GM23338 (cell line): ENCODE measurements around the gene GRID1. TPM values are rescaled to one million over a fixed set of nuclear protein-coding genes. Genes with fewer than 3 reads are reported as not detected.

Source experiments
- ATAC-seq: fragments of 200-7000 bp; cut with Tn5 transposase; 3 replicates; pipeline ENCODE4 v1.9.1; 2020
- DNase-seq: peaks from one replicate; pipeline ENCODE4 v3.0.0-alpha.2; 2015; ENCODE audit warnings: low spot score
- H2AFZ ChIP-seq: fragments of 200-600 bp; sonication (generic); 2 replicates; pipeline ENCODE4 v1.8.0; 2016; ENCODE audit warnings: antibody characterized with exemption, mild to moderate bottlenecking, moderate library complexity
- H3F3A ChIP-seq: fragments of 200-600 bp; sonication (generic); replicated peaks from 2 replicates; pipeline ENCODE4 v1.8.0; 2017; ENCODE audit warnings: antibody characterized with exemption, mixed run types, low read depth
- H3K27ac ChIP-seq: fragments of 200-600 bp; sonication (generic); 2 replicates; pipeline ENCODE4 v1.6.1; 2016; ENCODE audit warnings: low read depth
- H3K27me3 ChIP-seq: fragments of 200-600 bp; sonication (generic); 2 replicates; pipeline ENCODE4 v1.8.0; 2016; ENCODE audit warnings: mild to moderate bottlenecking, mixed run types, moderate library complexity; ENCODE audit not compliant: insufficient read depth
- H3K36me3 ChIP-seq: fragments of 200-600 bp; sonication (generic); 2 replicates; pipeline ENCODE4 v1.8.0; 2016; ENCODE audit warnings: mild to moderate bottlenecking; ENCODE audit not compliant: insufficient read depth
- H3K4me1 ChIP-seq: fragments of 200-600 bp; sonication (generic); 2 replicates; pipeline ENCODE4 v1.8.0; 2016; ENCODE audit warnings: mild to moderate bottlenecking, moderate library complexity; ENCODE audit not compliant: insufficient read depth
- H3K4me2 ChIP-seq: fragments of 200-600 bp; sonication (generic); 2 replicates; pipeline ENCODE4 v1.7.1; 2017; ENCODE audit warnings: mixed run types
- H3K4me3 ChIP-seq: fragments of 200-600 bp; sonication (generic); 2 replicates; pipeline ENCODE4 v1.6.1; 2016; ENCODE audit warnings: mixed run types
- H3K79me2 ChIP-seq: fragments of 200-600 bp; sonication (generic); replicated peaks from 2 replicates; pipeline ENCODE4 v1.8.0; 2017; ENCODE audit warnings: mild to moderate bottlenecking; ENCODE audit not compliant: insufficient read depth
- H3K9me2 ChIP-seq: fragments of 200-600 bp; sonication (generic); 2 replicates; pipeline ENCODE4 v1.8.0; 2017; ENCODE audit not compliant: insufficient read depth
- H4K20me1 ChIP-seq: fragments of 200-600 bp; sonication (generic); replicated peaks from 2 replicates; pipeline ENCODE4 v1.8.0; 2017; ENCODE audit warnings: mild to moderate bottlenecking; ENCODE audit not compliant: insufficient read depth
- H3K27ac Mint-ChIP-seq: 2 replicates; pipeline ENCODE4 v1.8.0; 2020; ENCODE audit warnings: inconsistent platforms, mild to moderate bottlenecking, moderate library complexity, mixed read lengths
- H3K27me3 Mint-ChIP-seq: 3 replicates; pipeline ENCODE4 v1.8.0; 2022; ENCODE audit warnings: low read depth, mild to moderate bottlenecking, moderate library complexity, mixed read lengths, inconsistent platforms; ENCODE audit not compliant: insufficient read depth, poor library complexity
- H3K36me3 Mint-ChIP-seq: 3 replicates; pipeline ENCODE4 v1.8.0; 2021; ENCODE audit warnings: low read depth, mild to moderate bottlenecking, inconsistent platforms, moderate library complexity, mixed read lengths
- H3K4me1 Mint-ChIP-seq: 3 replicates; pipeline ENCODE4 v1.8.0; 2020; ENCODE audit warnings: mild to moderate bottlenecking, inconsistent platforms, mixed read lengths
- H3K4me3 Mint-ChIP-seq: 3 replicates; pipeline ENCODE4 v1.8.0; 2021; ENCODE audit warnings: moderate library complexity, mild to moderate bottlenecking, inconsistent platforms, mixed read lengths
- H3K9me3 Mint-ChIP-seq: 3 replicates; pipeline ENCODE4 v1.8.0; 2020; ENCODE audit warnings: moderate library complexity, mild to moderate bottlenecking, inconsistent platforms, mixed read lengths
- CREB1 ChIP-seq: fragments of 250-450 bp; sonication (Bioruptor Pico); IDR thresholded peaks from 2 replicates; pipeline ENCODE4 v1.5.0; 2020; ENCODE audit warnings: low read depth, mild to moderate bottlenecking, moderate library complexity
- CTCF ChIP-seq, 2 experiments: fragments of 200-600 bp in 1 of 2; sonication (generic) in 1 of 2; conservative IDR thresholded peaks; 2 replicates each; pipeline versions ENCODE4 v1.5.1 to v1.6.1; 2016 to 2017; ENCODE audit warnings: antibody characterized with exemption in 2 of 2, low read depth in 2 of 2, mild to moderate bottlenecking in 2 of 2, moderate library complexity in 1 of 2
- EZH2 ChIP-seq: fragments of 200-600 bp; sonication (generic); IDR thresholded peaks from one replicate; pipeline ENCODE4 v1.8.0; 2017; ENCODE audit warnings: antibody characterized with exemption, mild to moderate bottlenecking, low read depth; ENCODE audit not compliant: unreplicated experiment
- EZH2phosphoT487 ChIP-seq: fragments of 200-600 bp; sonication (generic); IDR thresholded peaks from one replicate; pipeline ENCODE4 v1.8.1; 2018; ENCODE audit warnings: antibody characterized with exemption; ENCODE audit not compliant: unreplicated experiment
- JUNB ChIP-seq: IDR thresholded peaks from one replicate; pipeline ENCODE4 v1.6.1; 2016; ENCODE audit warnings: antibody characterized with exemption; ENCODE audit not compliant: unreplicated experiment
- NANOG ChIP-seq: IDR thresholded peaks from 2 replicates; pipeline ENCODE4 v1.6.1; 2016; ENCODE audit warnings: antibody characterized with exemption, borderline replicate concordance
- POLR2AphosphoS5 ChIP-seq: IDR thresholded peaks from 2 replicates; pipeline ENCODE4 v1.6.1; 2016; ENCODE audit warnings: antibody characterized with exemption, low read depth
- REST ChIP-seq: IDR thresholded peaks from one replicate; pipeline ENCODE4 v1.6.1; 2018; ENCODE audit warnings: antibody characterized with exemption; ENCODE audit not compliant: unreplicated experiment
- STAT1 ChIP-seq: IDR thresholded peaks from one replicate; pipeline ENCODE4 v1.6.1; 2016; ENCODE audit warnings: antibody characterized with exemption; ENCODE audit not compliant: unreplicated experiment
- ZNF114 ChIP-seq: fragments of 250-450 bp; sonication (Bioruptor Pico); IDR thresholded peaks from 2 replicates; pipeline ENCODE4 v1.5.0; 2020; ENCODE audit warnings: mild to moderate bottlenecking, moderate library complexity
- ZNF331 ChIP-seq: fragments of 250-450 bp; sonication (Bioruptor Pico); IDR thresholded peaks from 2 replicates; pipeline ENCODE4 v1.5.0; 2020; ENCODE audit warnings: low read depth, mild to moderate bottlenecking, moderate library complexity
- polyA plus RNA-seq: library from polyadenylated mRNA; unstranded; fragments of >200 nt; fragmentation: Nextera tagmentation; extraction: Ambion mirVana; gene quantifications from 2 replicates; pipeline ENCODE4 v1.2.1, GENCODE V29; 2016
- total RNA-seq: library from RNA; depleted of rRNA; stranded (reverse); fragments of >200 nt; shearing (Covaris generic); gene quantifications from 2 replicates; pipeline ENCODE4 v1.2.3, GENCODE V29; 2014
- TF ChIP-seq, protein P1 (sequence below): IDR thresholded peaks from 2 replicates; pipeline ENCODE4 v1.6.1; 2016; ENCODE audit warnings: antibody characterized with exemption
- TF ChIP-seq, protein P2 (sequence below): fragments of 250-450 bp; sonication (Bioruptor Pico); IDR thresholded peaks from 2 replicates; pipeline ENCODE4 v1.5.0; 2020; ENCODE audit warnings: mild to moderate bottlenecking, moderate library complexity

Gene GRID1
- total and polyA plus RNA-seq, 2 experiments from 2014 or later: 0.14 to 0.15 TPM

DNA sequence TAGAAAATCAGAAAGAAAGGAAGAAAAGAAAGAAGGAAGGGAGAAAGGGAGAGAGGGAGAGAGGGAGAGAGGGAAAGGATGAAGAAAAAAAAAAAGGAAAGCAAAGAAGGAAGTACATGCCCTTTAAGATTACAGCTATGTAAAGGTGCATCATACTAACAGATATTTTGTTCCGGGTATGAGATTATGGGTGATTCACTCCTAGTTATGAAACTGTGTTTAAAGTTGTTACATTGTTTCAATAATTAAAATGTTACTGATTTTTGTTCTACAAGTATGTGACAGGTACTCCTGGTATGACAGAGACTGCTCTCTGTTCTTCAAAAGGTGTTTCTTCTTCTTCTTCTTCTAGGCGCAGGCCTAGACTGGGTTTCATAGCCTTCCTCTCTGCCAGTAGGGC lies 808.9 kb downstream of the GRID1 start:
- H3K4me1 Mint-ChIP-seq: no peaks in the 10 kb centered on the region
- no peaks in the 10 kb centered on the region for H4K20me1 ChIP-seq
- H3K27me3 Mint-ChIP-seq: no peaks in the 10 kb centered on the region
- no peak overlapping the region for H2AFZ ChIP-seq
- H3K9me2 ChIP-seq: no peaks in the 10 kb centered on the region
- H3K36me3 ChIP-seq: no peaks in the 10 kb centered on the region
- ATAC-seq (no peak), DNase-seq (no peak)
- no peaks in the 10 kb centered on the region for H3K79me2 ChIP-seq
- no peak overlapping the region for H3K27ac Mint-ChIP-seq
- TF ChIP-seq NANOG (no peak), POLR2AphosphoS5 (no peak), JUNB (no peak), ZNF331 (CRISPR knock-in tag) (no peak), REST (no peak), CTCF (conservative IDR thresholded peaks at IDR 0.05; ENCODE audit: low read depth in 2 of 2) (no peak), ZNF114 (CRISPR knock-in tag) (no peak), EZH2 (no peak), EZH2phosphoT487 (no peak), STAT1 (no peak), CREB1 (CRISPR knock-in tag) (no peak)
- TF ChIP-seq, protein P1, sequence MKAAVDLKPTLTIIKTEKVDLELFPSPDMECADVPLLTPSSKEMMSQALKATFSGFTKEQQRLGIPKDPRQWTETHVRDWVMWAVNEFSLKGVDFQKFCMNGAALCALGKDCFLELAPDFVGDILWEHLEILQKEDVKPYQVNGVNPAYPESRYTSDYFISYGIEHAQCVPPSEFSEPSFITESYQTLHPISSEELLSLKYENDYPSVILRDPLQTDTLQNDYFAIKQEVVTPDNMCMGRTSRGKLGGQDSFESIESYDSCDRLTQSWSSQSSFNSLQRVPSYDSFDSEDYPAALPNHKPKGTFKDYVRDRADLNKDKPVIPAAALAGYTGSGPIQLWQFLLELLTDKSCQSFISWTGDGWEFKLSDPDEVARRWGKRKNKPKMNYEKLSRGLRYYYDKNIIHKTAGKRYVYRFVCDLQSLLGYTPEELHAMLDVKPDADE: no peak
- TF ChIP-seq, protein P2, sequence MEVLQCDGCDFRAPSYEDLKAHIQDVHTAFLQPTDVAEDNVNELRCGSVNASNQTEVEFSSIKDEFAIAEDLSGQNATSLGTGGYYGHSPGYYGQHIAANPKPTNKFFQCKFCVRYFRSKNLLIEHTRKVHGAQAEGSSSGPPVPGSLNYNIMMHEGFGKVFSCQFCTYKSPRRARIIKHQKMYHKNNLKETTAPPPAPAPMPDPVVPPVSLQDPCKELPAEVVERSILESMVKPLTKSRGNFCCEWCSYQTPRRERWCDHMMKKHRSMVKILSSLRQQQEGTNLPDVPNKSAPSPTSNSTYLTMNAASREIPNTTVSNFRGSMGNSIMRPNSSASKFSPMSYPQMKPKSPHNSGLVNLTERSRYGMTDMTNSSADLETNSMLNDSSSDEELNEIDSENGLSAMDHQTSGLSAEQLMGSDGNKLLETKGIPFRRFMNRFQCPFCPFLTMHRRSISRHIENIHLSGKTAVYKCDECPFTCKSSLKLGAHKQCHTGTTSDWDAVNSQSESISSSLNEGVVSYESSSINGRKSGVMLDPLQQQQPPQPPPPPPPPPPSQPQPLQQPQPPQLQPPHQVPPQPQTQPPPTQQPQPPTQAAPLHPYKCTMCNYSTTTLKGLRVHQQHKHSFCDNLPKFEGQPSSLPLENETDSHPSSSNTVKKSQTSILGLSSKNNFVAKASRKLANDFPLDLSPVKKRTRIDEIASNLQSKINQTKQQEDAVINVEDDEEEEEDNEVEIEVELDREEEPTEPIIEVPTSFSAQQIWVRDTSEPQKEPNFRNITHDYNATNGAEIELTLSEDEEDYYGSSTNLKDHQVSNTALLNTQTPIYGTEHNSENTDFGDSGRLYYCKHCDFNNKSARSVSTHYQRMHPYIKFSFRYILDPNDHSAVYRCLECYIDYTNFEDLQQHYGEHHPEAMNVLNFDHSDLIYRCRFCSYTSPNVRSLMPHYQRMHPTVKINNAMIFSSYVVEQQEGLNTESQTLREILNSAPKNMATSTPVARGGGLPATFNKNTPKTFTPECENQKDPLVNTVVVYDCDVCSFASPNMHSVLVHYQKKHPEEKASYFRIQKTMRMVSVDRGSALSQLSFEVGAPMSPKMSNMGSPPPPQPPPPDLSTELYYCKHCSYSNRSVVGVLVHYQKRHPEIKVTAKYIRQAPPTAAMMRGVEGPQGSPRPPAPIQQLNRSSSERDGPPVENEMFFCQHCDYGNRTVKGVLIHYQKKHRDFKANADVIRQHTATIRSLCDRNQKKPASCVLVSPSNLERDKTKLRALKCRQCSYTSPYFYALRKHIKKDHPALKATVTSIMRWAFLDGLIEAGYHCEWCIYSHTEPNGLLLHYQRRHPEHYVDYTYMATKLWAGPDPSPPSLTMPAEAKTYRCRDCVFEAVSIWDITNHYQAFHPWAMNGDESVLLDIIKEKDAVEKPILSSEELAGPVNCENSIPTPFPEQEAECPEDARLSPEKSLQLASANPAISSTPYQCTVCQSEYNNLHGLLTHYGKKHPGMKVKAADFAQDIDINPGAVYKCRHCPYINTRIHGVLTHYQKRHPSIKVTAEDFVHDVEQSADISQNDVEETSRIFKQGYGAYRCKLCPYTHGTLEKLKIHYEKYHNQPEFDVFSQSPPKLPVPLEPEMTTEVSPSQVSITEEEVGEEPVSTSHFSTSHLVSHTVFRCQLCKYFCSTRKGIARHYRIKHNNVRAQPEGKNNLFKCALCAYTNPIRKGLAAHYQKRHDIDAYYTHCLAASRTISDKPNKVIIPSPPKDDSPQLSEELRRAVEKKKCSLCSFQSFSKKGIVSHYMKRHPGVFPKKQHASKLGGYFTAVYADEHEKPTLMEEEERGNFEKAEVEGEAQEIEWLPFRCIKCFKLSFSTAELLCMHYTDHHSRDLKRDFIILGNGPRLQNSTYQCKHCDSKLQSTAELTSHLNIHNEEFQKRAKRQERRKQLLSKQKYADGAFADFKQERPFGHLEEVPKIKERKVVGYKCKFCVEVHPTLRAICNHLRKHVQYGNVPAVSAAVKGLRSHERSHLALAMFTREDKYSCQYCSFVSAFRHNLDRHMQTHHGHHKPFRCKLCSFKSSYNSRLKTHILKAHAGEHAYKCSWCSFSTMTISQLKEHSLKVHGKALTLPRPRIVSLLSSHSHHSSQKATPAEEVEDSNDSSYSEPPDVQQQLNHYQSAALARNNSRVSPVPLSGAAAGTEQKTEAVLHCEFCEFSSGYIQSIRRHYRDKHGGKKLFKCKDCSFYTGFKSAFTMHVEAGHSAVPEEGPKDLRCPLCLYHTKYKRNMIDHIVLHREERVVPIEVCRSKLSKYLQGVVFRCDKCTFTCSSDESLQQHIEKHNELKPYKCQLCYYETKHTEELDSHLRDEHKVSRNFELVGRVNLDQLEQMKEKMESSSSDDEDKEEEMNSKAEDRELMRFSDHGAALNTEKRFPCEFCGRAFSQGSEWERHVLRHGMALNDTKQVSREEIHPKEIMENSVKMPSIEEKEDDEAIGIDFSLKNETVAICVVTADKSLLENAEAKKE: no peak
- H3K4me3 ChIP-seq: no peak overlapping the region
- H3K9me3 Mint-ChIP-seq: peaks cover 37% of the 10 kb centered on the region
- no peak overlapping the region for H3K4me2 ChIP-seq
- H3K4me1 ChIP-seq: no peaks in the 10 kb centered on the region
- no peak overlapping the region for H3K27ac ChIP-seq
- H3F3A ChIP-seq: no peaks in the 10 kb centered on the region
- H3K4me3 Mint-ChIP-seq: no peak overlapping the region
- H3K27me3 ChIP-seq: no peaks in the 10 kb centered on the region
- no peaks in the 10 kb centered on the region; the same call in 2 of the 3 replicates for H3K36me3 Mint-ChIP-seq
